OCI-LY1 (cell line): ENCODE data around the gene CPA5.

ENCODE experiments used
- H2AFZ ChIP-seq: fragments of 200-600 bp; sonication (generic), shearing (Covaris generic); 2 replicates; pipeline ENCODE4 v1.6.0; 2014; ENCODE audit warnings: antibody characterized with exemption, mild to moderate bottlenecking, low read length
- H3F3A ChIP-seq: fragments of 200-600 bp; sonication (generic), shearing (Covaris generic); 2 replicates; pipeline ENCODE4 v1.6.0; 2014; ENCODE audit warnings: mild to moderate bottlenecking, antibody characterized with exemption, low read length, moderate library complexity; ENCODE audit not compliant: insufficient read depth
- H3K27ac ChIP-seq: fragments of 200-600 bp; sonication (generic); 2 replicates; pipeline ENCODE4 v1.5.1; 2014; ENCODE audit warnings: low read length, mixed run types, mild to moderate bottlenecking, low read depth; ENCODE audit not compliant: poor library complexity, severe bottlenecking
- H3K27me3 ChIP-seq: fragments of 200-600 bp; sonication (generic); 2 replicates; pipeline ENCODE4 v1.6.0; 2014; ENCODE audit warnings: antibody characterized with exemption, mild to moderate bottlenecking, low read length, moderate library complexity; ENCODE audit not compliant: insufficient read depth
- H3K36me3 ChIP-seq: fragments of 200-600 bp; sonication (generic); 2 replicates; pipeline ENCODE4 v1.6.1; 2014; ENCODE audit warnings: mild to moderate bottlenecking, antibody characterized with exemption, low read length, moderate library complexity, mixed read lengths; ENCODE audit not compliant: insufficient read depth
- H3K4me1 ChIP-seq: fragments of 200-600 bp; sonication (generic); 2 replicates; pipeline ENCODE4 v1.5.1; 2014; ENCODE audit warnings: mild to moderate bottlenecking, low read length, moderate library complexity; ENCODE audit not compliant: insufficient read depth, severe bottlenecking
- H3K4me2 ChIP-seq: fragments of 200-600 bp; sonication (generic), shearing (Covaris generic); 2 replicates; pipeline ENCODE4 v1.6.1; 2014; ENCODE audit warnings: low read length
- H3K4me3 ChIP-seq: fragments of 200-600 bp; sonication (generic); 2 replicates; pipeline ENCODE4 v1.5.1; 2014; ENCODE audit warnings: low read length, low read depth, mild to moderate bottlenecking, mixed read lengths; ENCODE audit not compliant: poor library complexity, severe bottlenecking
- H3K79me2 ChIP-seq: fragments of 200-600 bp; shearing (Covaris generic); 2 replicates; pipeline ENCODE4 v1.6.1; 2016; ENCODE audit warnings: mixed run types, low read length, mixed read lengths; ENCODE audit not compliant: insufficient read depth
- H3K9ac ChIP-seq: fragments of 200-600 bp; sonication (generic), shearing (Covaris generic); 2 replicates; pipeline ENCODE4 v1.6.1; 2014; ENCODE audit warnings: mild to moderate bottlenecking, low read length, mixed read lengths
- H3K9me2 ChIP-seq: fragments of 200-600 bp; sonication (generic), shearing (Covaris generic); 2 replicates; pipeline ENCODE4 v1.6.1; 2014; ENCODE audit warnings: low read depth, mild to moderate bottlenecking, low read length, mixed read lengths
- H3K9me3 ChIP-seq: fragments of 200-600 bp; shearing (Covaris generic); 2 replicates; pipeline ENCODE4 v1.6.1; 2014; ENCODE audit warnings: low read length, mixed read lengths
- H4K20me1 ChIP-seq: fragments of 200-600 bp; sonication (generic), shearing (Covaris generic); 2 replicates; pipeline ENCODE4 v1.6.0; 2016; ENCODE audit warnings: mild to moderate bottlenecking, low read length; ENCODE audit not compliant: insufficient read depth
- EZH2 ChIP-seq: fragments of 200-600 bp; sonication (generic), shearing (Covaris generic); IDR thresholded peaks from 2 replicates; pipeline ENCODE4 v1.8.0; 2017; ENCODE audit warnings: borderline replicate concordance, mixed run types, mild to moderate bottlenecking, antibody characterized with exemption, low read length, moderate library complexity, mixed read lengths
- TF ChIP-seq, protein P1 (sequence below): fragments of 200-600 bp; sonication (generic), shearing (Covaris generic); IDR thresholded peaks from 2 replicates; pipeline ENCODE4 v1.5.1; 2017; ENCODE audit warnings: mild to moderate bottlenecking, antibody characterized with exemption, low read length, moderate library complexity, mixed read lengths

The CPA5 gene

GRCh38 chr7:130367088-130367755, 22.6 kb downstream of the CPA5 start:
- Histone ChIP-seq H3K9me3 (no peaks in the 10 kb centered on the region), H3K9ac (peak overlapping the region; percentile 59; the same call in 1 of the 2 replicates), H3K79me2 (no peaks in the 10 kb centered on the region), H3K4me2 (peak overlapping the region; percentile 61; the same call in 1 of the 2 replicates), H3K4me3 (no peak overlapping the region), H3K27me3 (no peaks in the 10 kb centered on the region), H3F3A (no peaks in the 10 kb centered on the region), H2AFZ (no peak overlapping the region), H3K4me1 (peaks cover 94% of the 10 kb centered on the region), H3K27ac (peak overlapping the region; percentile 96), H3K9me2 (no peaks in the 10 kb centered on the region), H3K36me3 (no peaks in the 10 kb centered on the region), H4K20me1 (no peaks in the 10 kb centered on the region)
- TF ChIP-seq EZH2, result no peak
- TF ChIP-seq, protein P1, sequence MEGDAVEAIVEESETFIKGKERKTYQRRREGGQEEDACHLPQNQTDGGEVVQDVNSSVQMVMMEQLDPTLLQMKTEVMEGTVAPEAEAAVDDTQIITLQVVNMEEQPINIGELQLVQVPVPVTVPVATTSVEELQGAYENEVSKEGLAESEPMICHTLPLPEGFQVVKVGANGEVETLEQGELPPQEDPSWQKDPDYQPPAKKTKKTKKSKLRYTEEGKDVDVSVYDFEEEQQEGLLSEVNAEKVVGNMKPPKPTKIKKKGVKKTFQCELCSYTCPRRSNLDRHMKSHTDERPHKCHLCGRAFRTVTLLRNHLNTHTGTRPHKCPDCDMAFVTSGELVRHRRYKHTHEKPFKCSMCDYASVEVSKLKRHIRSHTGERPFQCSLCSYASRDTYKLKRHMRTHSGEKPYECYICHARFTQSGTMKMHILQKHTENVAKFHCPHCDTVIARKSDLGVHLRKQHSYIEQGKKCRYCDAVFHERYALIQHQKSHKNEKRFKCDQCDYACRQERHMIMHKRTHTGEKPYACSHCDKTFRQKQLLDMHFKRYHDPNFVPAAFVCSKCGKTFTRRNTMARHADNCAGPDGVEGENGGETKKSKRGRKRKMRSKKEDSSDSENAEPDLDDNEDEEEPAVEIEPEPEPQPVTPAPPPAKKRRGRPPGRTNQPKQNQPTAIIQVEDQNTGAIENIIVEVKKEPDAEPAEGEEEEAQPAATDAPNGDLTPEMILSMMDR, result no peak

- TF ChIP-seq, protein P1, result no peak
- TF ChIP-seq EZH2, result no peak
- Histone ChIP-seq H3K4me3 (peak overlapping the region; percentile 28), H2AFZ (no peak overlapping the region), H3K9ac (peak overlapping the region; percentile 32; the same call in 1 of the 2 replicates), H4K20me1 (no peaks in the 10 kb centered on the region), H3F3A (no peaks in the 10 kb centered on the region), H3K9me2 (no peaks in the 10 kb centered on the region), H3K9me3 (no peaks in the 10 kb centered on the region), H3K36me3 (no peaks in the 10 kb centered on the region), H3K79me2 (no peaks in the 10 kb centered on the region), H3K27me3 (no peaks in the 10 kb centered on the region), H3K27ac (peak overlapping the region; percentile 96), H3K4me2 (peak overlapping the region; percentile 39), H3K4me1 (peaks cover 98% of the 10 kb centered on the region)
Measured at GRCh38 chr7:130367836-130368746, 23.5 kb downstream of the CPA5 start.

DNA sequence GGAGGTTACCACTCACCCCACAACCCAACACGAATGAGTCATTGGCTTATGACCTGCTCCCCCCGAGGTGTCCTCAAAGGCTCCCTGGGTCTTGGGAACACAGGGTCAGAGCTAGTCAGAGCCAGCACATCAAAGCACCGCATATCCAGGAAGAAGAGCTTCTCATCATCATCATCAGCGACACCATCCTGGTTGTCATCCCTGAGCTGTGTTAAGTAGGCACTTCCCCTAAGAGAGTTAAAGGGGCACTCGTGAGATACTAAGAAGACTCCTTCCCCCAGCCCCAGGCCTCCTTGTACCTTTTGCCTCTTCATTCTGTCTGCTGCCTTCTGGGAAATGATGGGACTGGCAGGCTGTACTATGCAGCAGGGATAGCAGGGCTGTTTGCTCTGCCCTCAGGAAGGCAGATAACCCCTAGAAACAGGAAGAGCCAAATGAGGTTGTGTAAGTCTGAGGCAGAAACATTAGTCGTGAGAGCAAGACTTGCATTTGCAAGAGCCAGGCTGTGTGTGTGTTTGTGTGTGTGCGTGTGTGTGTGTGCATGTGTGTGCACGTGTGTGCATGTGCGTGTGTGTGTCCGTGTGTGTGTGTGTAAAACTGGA, 24.6 kb downstream of the CPA5 start:
- no peaks in the 10 kb centered on the region for H3K9me3 ChIP-seq
- 0 out of 2 replicates have a peak overlapping the region, but pooled peaks have one; percentile 0 for H2AFZ ChIP-seq
- H4K20me1 ChIP-seq, result no peaks in the 10 kb centered on the region
- H3K79me2 ChIP-seq, result no peaks in the 10 kb centered on the region
- H3K4me3 ChIP-seq, result peak overlapping the region; percentile 28
- peak overlapping the region; percentile 39 for H3K4me2 ChIP-seq
- peak overlapping the region; percentile 96 for H3K27ac ChIP-seq
- no peaks in the 10 kb centered on the region for H3K9me2 ChIP-seq
- TF ChIP-seq, protein P1, result no peak
- TF ChIP-seq EZH2, result no peak
- no peaks in the 10 kb centered on the region for H3F3A ChIP-seq
- no peaks in the 10 kb centered on the region for H3K27me3 ChIP-seq
- peak overlapping the region; percentile 32 for H3K9ac ChIP-seq
- no peaks in the 10 kb centered on the region for H3K36me3 ChIP-seq
- H3K4me1 ChIP-seq, result peaks cover 94% of the 10 kb centered on the region
